ENCODE data around the gene PIF1.

Gene PIF1

DNA sequence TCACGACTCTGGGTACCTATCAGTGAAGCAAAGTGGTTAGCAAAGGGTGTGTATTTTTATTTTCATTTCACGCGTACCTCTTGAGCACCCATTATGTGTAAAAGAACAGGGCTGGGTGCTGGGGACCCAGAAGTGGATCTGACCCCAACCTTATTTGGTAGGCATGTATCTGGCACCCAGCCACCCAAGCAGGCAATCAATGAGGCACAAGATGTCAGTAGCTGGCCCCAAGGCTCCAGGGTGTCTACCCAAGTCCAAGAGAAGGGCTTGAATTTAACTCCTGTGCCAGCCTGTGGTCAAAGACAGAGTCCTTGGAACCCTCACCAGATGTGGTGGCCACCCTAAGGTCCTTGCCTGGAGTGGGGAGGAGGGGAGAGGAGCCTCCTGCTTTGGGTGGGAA lies 22.0 kb upstream of the PIF1 start:
- TF ChIP-seq, protein P1, sequence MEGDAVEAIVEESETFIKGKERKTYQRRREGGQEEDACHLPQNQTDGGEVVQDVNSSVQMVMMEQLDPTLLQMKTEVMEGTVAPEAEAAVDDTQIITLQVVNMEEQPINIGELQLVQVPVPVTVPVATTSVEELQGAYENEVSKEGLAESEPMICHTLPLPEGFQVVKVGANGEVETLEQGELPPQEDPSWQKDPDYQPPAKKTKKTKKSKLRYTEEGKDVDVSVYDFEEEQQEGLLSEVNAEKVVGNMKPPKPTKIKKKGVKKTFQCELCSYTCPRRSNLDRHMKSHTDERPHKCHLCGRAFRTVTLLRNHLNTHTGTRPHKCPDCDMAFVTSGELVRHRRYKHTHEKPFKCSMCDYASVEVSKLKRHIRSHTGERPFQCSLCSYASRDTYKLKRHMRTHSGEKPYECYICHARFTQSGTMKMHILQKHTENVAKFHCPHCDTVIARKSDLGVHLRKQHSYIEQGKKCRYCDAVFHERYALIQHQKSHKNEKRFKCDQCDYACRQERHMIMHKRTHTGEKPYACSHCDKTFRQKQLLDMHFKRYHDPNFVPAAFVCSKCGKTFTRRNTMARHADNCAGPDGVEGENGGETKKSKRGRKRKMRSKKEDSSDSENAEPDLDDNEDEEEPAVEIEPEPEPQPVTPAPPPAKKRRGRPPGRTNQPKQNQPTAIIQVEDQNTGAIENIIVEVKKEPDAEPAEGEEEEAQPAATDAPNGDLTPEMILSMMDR (IDR thresholded peaks at IDR 0.05), result no peak

DNA sequence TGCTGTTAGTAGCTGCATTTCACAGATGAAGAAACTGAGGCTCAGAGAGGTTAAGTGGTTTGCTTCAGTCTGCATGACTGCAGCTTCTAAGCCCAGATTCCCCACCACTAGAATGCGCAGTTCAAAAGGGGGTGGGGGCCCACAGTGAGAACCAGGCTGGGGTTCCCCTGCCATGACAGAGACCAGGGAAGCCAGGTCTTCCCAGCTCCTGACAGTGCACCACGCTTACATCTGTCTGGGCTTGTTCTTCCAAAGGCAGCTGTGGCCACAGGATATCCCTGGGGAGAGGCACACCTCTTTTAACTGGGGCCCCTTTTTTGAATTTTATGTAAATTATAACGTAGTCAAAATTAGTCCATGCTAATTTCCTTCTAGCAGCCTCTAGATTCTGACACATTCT lies 21.6 kb upstream of the PIF1 start:
- Histone ChIP-seq H3K4me1 (ENCODE audit: control insufficient read depth in 1 of 2, insufficient read depth in 1 of 2, low read depth in 1 of 2, low read length in 1 of 2) (peaks cover 71 to 84% of the 10 kb centered on the region in 2 experiments), H3K27ac (peak overlapping the region; percentile 98), H3K27me3 (no peaks in the 10 kb centered on the region), H3K36me3 (peaks cover 56% of the 10 kb centered on the region), H3K9me3 (no peaks in the 10 kb centered on the region), H3K4me3 (ENCODE audit: low read depth in 1 of 2, low read length in 1 of 2) (peak overlapping the region; percentile 28 to 93)
- TF ChIP-seq, protein P1 (IDR thresholded peaks at IDR 0.05), result no peak

More for the DNA sequence above, 22.0 kb upstream of the PIF1 start:
- peaks cover 60% of the 10 kb centered on the region for H3K36me3 ChIP-seq
- H3K9me3 ChIP-seq, result no peaks in the 10 kb centered on the region
- H3K27me3 ChIP-seq, result no peaks in the 10 kb centered on the region
- H3K27ac ChIP-seq, result peak overlapping the region; percentile 98
- H3K4me1 ChIP-seq (ENCODE audit: control insufficient read depth in 1 of 2, insufficient read depth in 1 of 2, low read depth in 1 of 2, low read length in 1 of 2), result peaks cover 76 to 88% of the 10 kb centered on the region in 2 experiments
- no peak overlapping the region for H3K4me3 ChIP-seq (ENCODE audit: low read depth in 1 of 2, low read length in 1 of 2)

DNA sequence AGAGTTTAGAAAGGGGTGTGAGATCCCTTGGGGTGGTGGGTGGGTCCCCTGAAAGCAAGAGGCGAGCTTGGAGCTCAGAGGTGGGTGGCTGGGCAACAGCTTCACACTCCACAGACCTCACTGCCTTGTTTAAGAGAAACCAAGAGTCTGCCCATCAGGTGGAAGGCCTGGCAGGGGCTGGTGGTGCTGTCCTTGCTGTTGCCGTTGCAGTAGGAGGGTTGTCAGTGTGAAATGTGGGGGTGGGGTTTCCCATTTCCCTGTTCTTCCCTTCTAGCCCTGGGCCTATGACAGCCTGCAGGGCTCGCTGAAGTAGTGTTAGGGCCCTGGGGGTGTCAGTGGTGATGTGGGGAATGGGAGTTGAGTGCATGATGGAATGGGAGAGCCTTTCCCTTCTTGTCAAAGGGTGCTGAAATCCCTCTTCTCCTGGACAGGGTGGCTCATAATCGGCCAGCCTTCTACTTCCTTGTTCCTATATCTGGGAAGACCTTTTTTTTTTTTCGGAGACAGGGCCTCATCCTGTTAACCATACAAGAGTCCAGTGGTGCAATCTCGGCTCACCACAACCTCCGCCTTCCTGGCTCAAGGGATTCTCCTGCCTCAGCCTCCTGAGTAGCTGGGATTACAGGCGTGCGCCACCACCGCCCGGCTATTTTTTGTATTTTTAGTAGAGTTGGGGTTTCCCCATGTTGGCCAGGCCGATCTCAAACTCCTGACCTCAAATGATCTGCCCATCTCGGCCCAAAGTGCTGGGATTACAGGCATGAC lies 20.6 kb upstream of the PIF1 start:
- Histone ChIP-seq H3K27me3 (no peaks in the 10 kb centered on the region), H3K27ac (peak overlapping the region; percentile 98), H3K36me3 (peaks cover 51% of the 10 kb centered on the region), H3K4me3 (ENCODE audit: low read depth in 1 of 2, low read length in 1 of 2) (peak overlapping the region; percentile 93 to 100), H3K9me3 (no peaks in the 10 kb centered on the region), H3K4me1 (ENCODE audit: control insufficient read depth in 1 of 2, insufficient read depth in 1 of 2, low read depth in 1 of 2, low read length in 1 of 2) (peaks cover 64 to 76% of the 10 kb centered on the region in 2 experiments)
- TF ChIP-seq, protein P1 (IDR thresholded peaks at IDR 0.05), result no peak

DNA sequence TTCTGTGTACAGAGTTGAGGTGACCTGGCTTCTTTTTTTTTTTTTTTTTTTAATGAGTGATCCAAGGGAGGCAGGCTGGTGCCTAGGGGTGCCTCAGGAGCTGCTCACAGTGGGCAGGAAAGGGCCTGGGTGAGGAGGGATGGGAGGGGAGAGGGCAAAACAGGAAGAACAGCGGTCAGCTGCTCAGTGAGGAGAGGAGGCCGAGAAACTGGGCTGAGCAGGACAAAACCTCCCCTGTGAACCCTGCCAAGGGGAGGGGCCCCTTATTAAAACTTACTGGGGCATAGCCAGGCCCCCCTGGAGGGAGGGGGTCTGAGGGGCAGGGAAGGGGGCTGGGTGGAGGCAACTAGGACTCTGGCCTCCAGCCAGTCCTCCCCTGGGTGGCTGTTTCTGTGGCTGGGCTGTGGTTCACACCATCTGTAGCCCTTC lies 19.8 kb upstream of the PIF1 start:
- peaks cover 43% of the 10 kb centered on the region for H3K36me3 ChIP-seq
- peak overlapping the region; percentile 93 to 100 for H3K4me3 ChIP-seq (ENCODE audit: low read depth in 1 of 2, low read length in 1 of 2)
- peak overlapping the region; percentile 98 for H3K27ac ChIP-seq
- TF ChIP-seq, protein P1 (IDR thresholded peaks at IDR 0.05), result no peak
- H3K4me1 ChIP-seq (ENCODE audit: control insufficient read depth in 1 of 2, insufficient read depth in 1 of 2, low read depth in 1 of 2, low read length in 1 of 2), result peaks cover 64 to 76% of the 10 kb centered on the region in 2 experiments
- H3K9me3 ChIP-seq, result no peaks in the 10 kb centered on the region
- H3K27me3 ChIP-seq, result no peaks in the 10 kb centered on the region

DNA sequence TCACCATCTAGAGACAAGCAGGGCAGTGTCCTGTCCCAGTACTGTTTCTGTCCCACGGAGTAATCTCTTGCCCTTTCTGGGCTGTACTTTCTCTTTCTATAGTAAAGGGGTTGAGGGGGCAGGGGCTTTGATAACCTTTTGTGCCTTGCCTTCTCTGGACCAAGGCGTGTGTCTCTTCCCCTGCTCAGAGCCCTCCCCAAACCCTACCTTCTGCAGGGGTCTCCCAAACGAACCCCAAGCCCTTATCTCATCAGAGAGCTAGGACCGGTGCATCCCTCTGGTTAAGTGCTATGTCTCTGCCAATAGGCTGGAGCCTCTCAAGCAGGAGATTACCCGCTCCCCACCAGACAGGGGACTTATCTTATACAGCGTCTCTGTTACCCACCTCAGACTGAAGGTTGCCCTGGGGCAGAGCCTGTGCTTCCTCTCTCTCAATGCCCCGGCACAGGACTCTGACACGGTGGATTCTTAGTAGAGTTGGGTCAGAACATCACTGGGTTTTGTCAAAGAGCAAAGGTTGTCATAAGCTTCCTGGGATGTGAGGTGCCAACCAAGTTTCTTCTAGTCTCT lies 19.2 kb upstream of the PIF1 start:
- peak overlapping the region; percentile 93 to 100 for H3K4me3 ChIP-seq (ENCODE audit: low read depth in 1 of 2, low read length in 1 of 2)
- H3K27ac ChIP-seq, result peak overlapping the region; percentile 98
- H3K9me3 ChIP-seq, result no peaks in the 10 kb centered on the region
- no peaks in the 10 kb centered on the region for H3K27me3 ChIP-seq
- H3K36me3 ChIP-seq, result peaks cover 37% of the 10 kb centered on the region
- TF ChIP-seq, protein P1 (IDR thresholded peaks at IDR 0.05), result no peak
- peaks cover 61 to 74% of the 10 kb centered on the region in 2 experiments for H3K4me1 ChIP-seq (ENCODE audit: control insufficient read depth in 1 of 2, insufficient read depth in 1 of 2, low read depth in 1 of 2, low read length in 1 of 2)
